ENCODE measurements around the gene CAAP1. TPM values are rescaled to one million over a fixed set of nuclear protein-coding genes. Genes with fewer than 3 reads are reported as not detected.

Gene CAAP1
- total and polyA plus RNA-seq, 2 of the 8 experiments (the other 6 are each of a cell fraction or from before 2014, with no cell fraction given) = 9.5 to 36.7 TPM

GRCh38 chr9:26913138-26913668 is 20.6 kb upstream of the CAAP1 start:
- Histone ChIP-seq H3K79me2 (ENCODE audit: control insufficient read depth in 1 of 2, insufficient read depth in 2 of 2, low read length in 2 of 2) (no peaks in the 10 kb centered on the region), H3K23me2 (ENCODE audit: low read depth, low read length) (no peaks in the 10 kb centered on the region), H3K56ac (replicated peaks; ENCODE audit: insufficient read length, low read depth, low read length) (no peak overlapping the region), H3K18ac (ENCODE audit: extremely low read depth, low read length) (no peak overlapping the region), H4K8ac (ENCODE audit: extremely low read depth, insufficient read depth, low read length) (no peak overlapping the region), H4K91ac (replicated peaks; ENCODE audit: insufficient read length, low read length) (no peak overlapping the region), H2BK12ac (ENCODE audit: low read depth, low read length) (no peak overlapping the region), H2BK15ac (ENCODE audit: low read length) (no peak overlapping the region), H3K4me3 (ENCODE audit: extremely low read depth in 1 of 4, insufficient read depth in 2 of 4, low read depth in 3 of 4, low read length in 4 of 4) (no peak overlapping the region), H3K23ac (ENCODE audit: insufficient read length) (no peak overlapping the region), H2BK5ac (ENCODE audit: low read depth, low read length) (no peak overlapping the region), H3K4me1 (replicated peaks in 1 of 4; ENCODE audit: control insufficient read depth in 3 of 4, insufficient read depth in 4 of 4, low read length in 3 of 4) (no peaks in the 10 kb centered on the region), H3K4ac (replicated peaks; ENCODE audit: insufficient read length, low read depth, low read length) (no peak overlapping the region), H3K79me1 (ENCODE audit: low read depth, low read length) (no peaks in the 10 kb centered on the region), H3K27me3 (replicated peaks in 1 of 4; ENCODE audit: control insufficient read depth in 3 of 4, extremely low read depth in 1 of 4, insufficient read depth in 3 of 4, low read length in 3 of 4) (no peaks in the 10 kb centered on the region), H4K5ac (ENCODE audit: insufficient read length, low read depth, low read length) (no peak overlapping the region), H3K14ac (ENCODE audit: insufficient read length) (no peak overlapping the region), H2BK20ac (ENCODE audit: low read length) (no peak overlapping the region), H3K9me3 (ENCODE audit: insufficient read depth in 2 of 2, low read depth in 1 of 2, low read length in 1 of 2) (no peaks in the 10 kb centered on the region), H3K9ac (replicated peaks in 1 of 4; ENCODE audit: extremely low read depth in 1 of 4, low read depth in 3 of 4, low read length in 3 of 4) (no peak overlapping the region), H3K4me2 (ENCODE audit: insufficient read depth in 1 of 2, low read depth in 2 of 2, low read length in 2 of 2) (no peak overlapping the region), H3K36me3 (ENCODE audit: control insufficient read depth in 2 of 4, insufficient read depth in 4 of 4, low read length in 3 of 4) (peaks cover 6 to 43% (median 23%) of the 10 kb centered on the region in 4 experiments; a peak in 7 of 8 replicates), H2AFZ (ENCODE audit: low read length) (no peak overlapping the region), H2AK5ac (ENCODE audit: low read depth, low read length) (no peak overlapping the region), H2BK120ac (replicated peaks; ENCODE audit: low read depth, low read length) (no peak overlapping the region), H4K20me1 (replicated peaks in 1 of 2; ENCODE audit: control insufficient read depth in 1 of 2, insufficient read depth in 2 of 2, low read length in 2 of 2) (peaks cover 0 to 1% of the 10 kb centered on the region in 2 experiments), H3K27ac (ENCODE audit: low read depth, low read length) (no peak overlapping the region)
- CTCF ChIA-PET (ENCODE audit: partially characterized antibody) = interaction anchor here (1.7 kb wide), 1 partner anchor 62 kb away, joined by 6 read pairs; no protein-coding TSS in a partner anchor
- POLR2A ChIA-PET (ENCODE audit: partially characterized antibody) = interaction anchor here (0.6 kb wide), 1 partner anchor 9 kb away, joined by 3 read pairs; no protein-coding TSS in a partner anchor
- no peak for DNase-seq (ENCODE audit: low read depth in 1 of 2, low spot score in 2 of 2)
- 84% methylated on average over 2 of the region's 2 CpGs; no CpG with 5 or more reads in 1 of the 2 experiments for WGBS, 2 experiments (ENCODE audit: extremely low coverage in 1 of 2, insufficient coverage in 1 of 2, insufficient read length in 1 of 2, insufficient replicate concordance in 2 of 2, low coverage in 1 of 2, low lambda C conversion rate in 2 of 2, missing lambda C conversion rate in 1 of 2)
- no peak for FAIRE-seq
- TF ChIP-seq HDAC2 (IDR thresholded peaks at IDR 0.05; ENCODE audit: borderline replicate concordance in 1 of 2, low read depth in 2 of 2, low read length in 2 of 2) = no peak
- no peak for TF ChIP-seq RNF2 (IDR thresholded peaks at IDR 0.05; ENCODE audit: borderline replicate concordance, low read depth, low read length, missing control alignments, poor library complexity, severe bottlenecking)
- no peak for TF ChIP-seq BRCA1 (IDR thresholded peaks at IDR 0.05; ENCODE audit: low read depth, low read length)
- no peak for TF ChIP-seq SIN3A (conservative IDR thresholded peaks at IDR 0.05 in 1 of 2, IDR thresholded peaks at IDR 0.05 in 1 of 2; ENCODE audit: low read depth in 1 of 2, low read length in 2 of 2)
- no peak for TF ChIP-seq CTCF (IDR thresholded peaks at IDR 0.05; ENCODE audit: control extremely low read depth in 1 of 3, insufficient read depth in 1 of 3, low read depth in 1 of 3, low read length in 3 of 3)
